ENCODE measurements around the gene SV2B. TPM values are rescaled to one million over a fixed set of nuclear protein-coding genes. Genes with fewer than 3 reads are reported as not detected.

The SV2B gene
- total RNA-seq, 1 experiment from 2014 or later, result 0.18 TPM

- in situ Hi-C loops (cut with HindIII; ENCODE audit: low pct_unique_long_range_greater_than_20kb, low sequenced_read_pairs), result no loop called here
- no peak for DNase-seq (ENCODE audit: low read depth, low spot score)
These were observed 170.7 kb downstream of the SV2B start for GRCh38 chr15:91270747-91271146.

GRCh38 chr15:91271565-91272153 is 171.6 kb downstream of the SV2B start:
- DNase-seq (ENCODE audit: low read depth, low spot score), result peak; percentile 78
- in situ Hi-C loops (cut with HindIII; ENCODE audit: low pct_unique_long_range_greater_than_20kb, low sequenced_read_pairs), result no loop called here

GRCh38 chr15:91275844-91276243 is 175.8 kb downstream of the SV2B start:
- in situ Hi-C loops (cut with HindIII; ENCODE audit: low pct_unique_long_range_greater_than_20kb, low sequenced_read_pairs), result no loop called here
- DNase-seq (ENCODE audit: low read depth, low spot score), result no peak

GRCh38 chr15:91278951-91279350 is 178.9 kb downstream of the SV2B start:
- in situ Hi-C loops (cut with HindIII; ENCODE audit: low pct_unique_long_range_greater_than_20kb, low sequenced_read_pairs), result no loop called here
- DNase-seq (ENCODE audit: low read depth, low spot score), result no peak

GRCh38 chr15:91279486-91279885 is 179.4 kb downstream of the SV2B start:
- no peak for DNase-seq (ENCODE audit: low read depth, low spot score)
- in situ Hi-C loops (cut with HindIII; ENCODE audit: low pct_unique_long_range_greater_than_20kb, low sequenced_read_pairs), result no loop called here

GRCh38 chr15:91281947-91282346 is 181.9 kb downstream of the SV2B start:
- in situ Hi-C loops (cut with HindIII; ENCODE audit: low pct_unique_long_range_greater_than_20kb, low sequenced_read_pairs), result no loop called here

GRCh38 chr15:91282486-91282885 is 182.4 kb downstream of the SV2B start:
- no peak for DNase-seq (ENCODE audit: low read depth, low spot score)
- in situ Hi-C loops (cut with HindIII; ENCODE audit: low pct_unique_long_range_greater_than_20kb, low sequenced_read_pairs), result no loop called here

More at GRCh38 chr15:91281947-91282346, 181.9 kb downstream of the SV2B start:
- no peak for DNase-seq (ENCODE audit: low read depth, low spot score)

GRCh38 chr15:91283155-91283554 is 183.1 kb downstream of the SV2B start:
- DNase-seq (ENCODE audit: low read depth, low spot score), result no peak
- in situ Hi-C loops (cut with HindIII; ENCODE audit: low pct_unique_long_range_greater_than_20kb, low sequenced_read_pairs), result no loop called here

- in situ Hi-C loops (cut with HindIII; ENCODE audit: low pct_unique_long_range_greater_than_20kb, low sequenced_read_pairs), result no loop called here
- DNase-seq (ENCODE audit: low read depth, low spot score), result no peak
These were observed 184.9 kb downstream of the SV2B start for GRCh38 chr15:91284758-91285466.

- DNase-seq (ENCODE audit: low read depth, low spot score), result peak; percentile 43
- in situ Hi-C loops (cut with HindIII; ENCODE audit: low pct_unique_long_range_greater_than_20kb, low sequenced_read_pairs), result no loop called here
These were observed 189.3 kb downstream of the SV2B start for GRCh38 chr15:91289324-91289723.

- in situ Hi-C loops (cut with HindIII; ENCODE audit: low pct_unique_long_range_greater_than_20kb, low sequenced_read_pairs), result no loop called here
- no peak for DNase-seq (ENCODE audit: low read depth, low spot score)
These were observed 190.5 kb downstream of the SV2B start for GRCh38 chr15:91290553-91290952.

- in situ Hi-C loops (cut with HindIII; ENCODE audit: low pct_unique_long_range_greater_than_20kb, low sequenced_read_pairs), result no loop called here
- peak; percentile 43 for DNase-seq (ENCODE audit: low read depth, low spot score)
These were observed 191.6 kb downstream of the SV2B start for GRCh38 chr15:91291673-91292072.

- in situ Hi-C loops (cut with HindIII; ENCODE audit: low pct_unique_long_range_greater_than_20kb, low sequenced_read_pairs), result no loop called here
These were observed 194.3 kb downstream of the SV2B start for GRCh38 chr15:91294344-91294743.

GRCh38 chr15:91294795-91295194 is 194.7 kb downstream of the SV2B start:
- no peak for DNase-seq (ENCODE audit: low read depth, low spot score)
- in situ Hi-C loops (cut with HindIII; ENCODE audit: low pct_unique_long_range_greater_than_20kb, low sequenced_read_pairs), result no loop called here

More at GRCh38 chr15:91294344-91294743, 194.3 kb downstream of the SV2B start:
- DNase-seq (ENCODE audit: low read depth, low spot score), result no peak

GRCh38 chr15:91298101-91298500 is 198.0 kb downstream of the SV2B start:
- DNase-seq (ENCODE audit: low read depth, low spot score), result no peak
- in situ Hi-C loops (cut with HindIII; ENCODE audit: low pct_unique_long_range_greater_than_20kb, low sequenced_read_pairs), result no loop called here

- peak; percentile 82 for DNase-seq (ENCODE audit: low read depth, low spot score)
- in situ Hi-C loops (cut with HindIII; ENCODE audit: low pct_unique_long_range_greater_than_20kb, low sequenced_read_pairs), result no loop called here
These were observed 202.8 kb downstream of the SV2B start for GRCh38 chr15:91302588-91303439.

GRCh38 chr15:91304210-91304609 is 204.2 kb downstream of the SV2B start:
- DNase-seq (ENCODE audit: low read depth, low spot score), result no peak
- in situ Hi-C loops (cut with HindIII; ENCODE audit: low pct_unique_long_range_greater_than_20kb, low sequenced_read_pairs), result no loop called here

- in situ Hi-C loops (cut with HindIII; ENCODE audit: low pct_unique_long_range_greater_than_20kb, low sequenced_read_pairs), result no loop called here
These were observed 204.7 kb downstream of the SV2B start for GRCh38 chr15:91304786-91305185.

More at GRCh38 chr15:91304786-91305185, 204.7 kb downstream of the SV2B start:
- no peak for DNase-seq (ENCODE audit: low read depth, low spot score)

Data from SK-MEL-5 (cell line).